ENCODE data around the gene SIGLEC1. TPM values are rescaled to one million over a fixed set of nuclear protein-coding genes. Genes with fewer than 3 reads are reported as not detected.

SIGLEC1 gene
- total RNA-seq, 1 experiment from 2014 or later = not detected

GRCh38 chr20:3714092-3714491, 1.7 kb upstream of the SIGLEC1 start:
- no peak overlapping the region for H3K4me3 Mint-ChIP-seq (ENCODE audit: unreplicated experiment)
- Histone ChIP-seq H3K4me1 (no peaks in the 10 kb centered on the region), H3K36me3 (ENCODE audit: control insufficient read depth, insufficient read depth, low read length) (no peaks in the 10 kb centered on the region), H3K27me3 (replicated peaks; ENCODE audit: control insufficient read depth, insufficient read depth, low read length) (no peaks in the 10 kb centered on the region), H3K9me3 (no peaks in the 10 kb centered on the region), H3K4me3 (ENCODE audit: low read depth, low read length) (no peak overlapping the region)
- DNase-seq = no peak
- TF ChIP-seq, protein P1, sequence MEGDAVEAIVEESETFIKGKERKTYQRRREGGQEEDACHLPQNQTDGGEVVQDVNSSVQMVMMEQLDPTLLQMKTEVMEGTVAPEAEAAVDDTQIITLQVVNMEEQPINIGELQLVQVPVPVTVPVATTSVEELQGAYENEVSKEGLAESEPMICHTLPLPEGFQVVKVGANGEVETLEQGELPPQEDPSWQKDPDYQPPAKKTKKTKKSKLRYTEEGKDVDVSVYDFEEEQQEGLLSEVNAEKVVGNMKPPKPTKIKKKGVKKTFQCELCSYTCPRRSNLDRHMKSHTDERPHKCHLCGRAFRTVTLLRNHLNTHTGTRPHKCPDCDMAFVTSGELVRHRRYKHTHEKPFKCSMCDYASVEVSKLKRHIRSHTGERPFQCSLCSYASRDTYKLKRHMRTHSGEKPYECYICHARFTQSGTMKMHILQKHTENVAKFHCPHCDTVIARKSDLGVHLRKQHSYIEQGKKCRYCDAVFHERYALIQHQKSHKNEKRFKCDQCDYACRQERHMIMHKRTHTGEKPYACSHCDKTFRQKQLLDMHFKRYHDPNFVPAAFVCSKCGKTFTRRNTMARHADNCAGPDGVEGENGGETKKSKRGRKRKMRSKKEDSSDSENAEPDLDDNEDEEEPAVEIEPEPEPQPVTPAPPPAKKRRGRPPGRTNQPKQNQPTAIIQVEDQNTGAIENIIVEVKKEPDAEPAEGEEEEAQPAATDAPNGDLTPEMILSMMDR (IDR thresholded peaks at IDR 0.05; ENCODE audit: insufficient read depth in 1 of 2, low read depth in 1 of 2, low read length in 1 of 2, severe bottlenecking in 1 of 2, unreplicated experiment in 1 of 2) = no peak
- intact Hi-C loops (cut with micrococcal nuclease; ENCODE audit: unreplicated experiment) = no loop called here
- ChIA-PET CTCF (interaction anchor here (0.6 kb wide), 1 partner anchor 170 kb away, joined by 3 read pairs; no protein-coding TSS in a partner anchor), POLR2A (no interaction called here)
- no peaks in the 10 kb centered on the region for H3K36me3 Mint-ChIP-seq (ENCODE audit: insufficient read depth, unreplicated experiment)
- H3K4me1 Mint-ChIP-seq (ENCODE audit: low read depth, unreplicated experiment) = no peaks in the 10 kb centered on the region
- no peaks in the 10 kb centered on the region for H3K27me3 Mint-ChIP-seq (ENCODE audit: insufficient read depth, unreplicated experiment)
- no peaks in the 10 kb centered on the region for H3K9me3 Mint-ChIP-seq (ENCODE audit: unreplicated experiment)
- BruUV-seq (replicated peaks) = no TSS peak
- H3K27ac Mint-ChIP-seq (ENCODE audit: unreplicated experiment) = no peak overlapping the region

DNA sequence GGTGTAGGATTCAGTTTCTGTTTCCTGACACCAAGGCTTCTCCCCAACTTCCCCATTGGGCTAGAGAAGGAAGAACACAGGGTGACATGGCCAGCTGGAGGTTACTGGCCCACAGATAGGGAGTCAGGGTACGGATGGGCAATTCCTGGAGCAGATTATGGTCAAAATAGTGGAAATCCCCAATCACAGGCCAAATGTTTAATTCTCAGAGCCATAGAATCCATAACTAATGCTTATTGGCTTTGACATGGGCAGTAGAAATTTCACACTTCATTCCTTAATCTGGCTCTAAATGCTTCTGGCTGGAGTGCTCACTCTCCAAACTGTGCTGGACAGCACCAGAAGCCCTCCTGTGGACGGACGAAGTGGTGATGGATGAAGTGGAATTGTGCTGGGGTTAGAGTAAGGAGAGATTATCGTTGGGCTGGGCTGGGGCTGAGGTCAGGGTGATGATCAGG, 887 bp downstream of the SIGLEC1 start:
- DNase-seq = no peak
- Mint-ChIP-seq H3K27ac (ENCODE audit: unreplicated experiment) (no peak overlapping the region), H3K4me1 (ENCODE audit: low read depth, unreplicated experiment) (no peaks in the 10 kb centered on the region), H3K9me3 (ENCODE audit: unreplicated experiment) (no peaks in the 10 kb centered on the region), H3K27me3 (ENCODE audit: insufficient read depth, unreplicated experiment) (peaks cover 5% of the 10 kb centered on the region), H3K36me3 (ENCODE audit: insufficient read depth, unreplicated experiment) (no peaks in the 10 kb centered on the region), H3K4me3 (ENCODE audit: unreplicated experiment) (no peak overlapping the region)
- Histone ChIP-seq H3K9me3 (no peaks in the 10 kb centered on the region), H3K36me3 (ENCODE audit: control insufficient read depth, insufficient read depth, low read length) (no peaks in the 10 kb centered on the region), H3K4me1 (no peaks in the 10 kb centered on the region), H3K4me3 (ENCODE audit: low read depth, low read length) (no peak overlapping the region), H3K27me3 (replicated peaks; ENCODE audit: control insufficient read depth, insufficient read depth, low read length) (no peaks in the 10 kb centered on the region)
- intact Hi-C loops (cut with micrococcal nuclease; ENCODE audit: unreplicated experiment) = loop anchor here (1.0 kb wide), 2 partner anchors 35 to 148 kb away; no protein-coding TSS in a partner anchor
- CTCF ChIA-PET = interaction anchor here (0.6 to 2.6 kb wide), 21 partner anchors 9 to 353 kb away, joined by 3 to 61 read pairs (median 5); partner anchors contain the start of genes ADISSP and HSPA12B
- POLR2A ChIA-PET = no interaction called here
- BruUV-seq (replicated peaks) = no TSS peak
- TF ChIP-seq, protein P1 (IDR thresholded peaks at IDR 0.05; ENCODE audit: insufficient read depth in 1 of 2, low read depth in 1 of 2, low read length in 1 of 2, severe bottlenecking in 1 of 2, unreplicated experiment in 1 of 2) = no peak

DNA sequence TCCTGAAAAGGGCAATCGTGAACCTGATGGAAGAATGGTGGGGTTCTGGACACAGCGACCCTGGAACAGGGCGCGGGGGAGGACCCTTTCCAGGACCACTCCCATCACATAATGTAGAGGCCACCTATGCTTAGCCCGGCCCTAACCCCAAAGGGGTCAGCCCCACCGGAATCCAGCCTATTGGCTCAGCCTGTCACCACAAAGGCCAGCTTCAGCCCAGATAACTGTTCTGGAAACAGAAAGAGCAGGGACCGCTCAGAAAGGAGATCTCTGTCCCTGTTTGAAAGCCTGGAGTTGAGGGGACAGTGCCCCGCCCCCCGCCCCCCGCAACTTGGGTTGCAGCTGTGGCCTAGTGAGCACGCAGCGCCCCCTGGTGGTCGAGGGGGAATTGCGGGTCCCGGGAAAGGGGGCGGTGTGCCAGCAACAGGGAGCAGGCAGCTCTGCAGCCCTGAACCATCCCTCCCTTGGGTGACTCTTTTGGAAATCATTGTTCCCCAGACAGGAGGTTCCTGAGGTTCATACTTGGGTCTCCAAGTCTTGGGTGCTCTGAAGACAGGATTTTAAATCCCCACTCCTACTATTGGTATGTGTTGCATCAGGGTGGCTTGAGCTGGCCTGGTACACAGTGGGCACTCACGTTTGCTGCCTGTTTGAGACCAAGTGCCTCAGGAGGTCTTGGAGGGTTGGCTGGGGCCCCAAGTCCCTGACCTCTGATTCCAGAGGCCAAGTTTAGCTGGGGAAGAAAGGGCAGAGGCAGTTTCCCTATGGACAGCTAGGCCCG, 1.5 kb downstream of the SIGLEC1 start:
- CTCF ChIA-PET = interaction anchor here (0.6 to 2.6 kb wide), 25 partner anchors 10 to 352 kb away, joined by 3 to 61 read pairs (median 5); partner anchors contain the start of genes ADAM33, ADISSP, HSPA12B and SPEF1
- H3K4me3 ChIP-seq (ENCODE audit: low read depth, low read length) = no peak overlapping the region
- Mint-ChIP-seq H3K27ac (ENCODE audit: unreplicated experiment) (no peak overlapping the region), H3K27me3 (ENCODE audit: insufficient read depth, unreplicated experiment) (peaks cover 5% of the 10 kb centered on the region), H3K4me3 (ENCODE audit: unreplicated experiment) (no peak overlapping the region), H3K9me3 (ENCODE audit: unreplicated experiment) (no peaks in the 10 kb centered on the region), H3K4me1 (ENCODE audit: low read depth, unreplicated experiment) (no peaks in the 10 kb centered on the region), H3K36me3 (ENCODE audit: insufficient read depth, unreplicated experiment) (no peaks in the 10 kb centered on the region)
- no TSS peak for BruUV-seq (replicated peaks)
- no peaks in the 10 kb centered on the region for H3K9me3 ChIP-seq
- DNase-seq = peak in 1 of 2 experiments; percentile 87
- H3K4me1 ChIP-seq = no peaks in the 10 kb centered on the region
- POLR2A ChIA-PET = no interaction called here
- intact Hi-C loops (cut with micrococcal nuclease; ENCODE audit: unreplicated experiment) = loop anchor here (1.0 kb wide), 2 partner anchors 35 to 148 kb away; no protein-coding TSS in a partner anchor
- TF ChIP-seq, protein P1 (IDR thresholded peaks at IDR 0.05; ENCODE audit: insufficient read depth in 1 of 2, low read depth in 1 of 2, low read length in 1 of 2, severe bottlenecking in 1 of 2, unreplicated experiment in 1 of 2) = peak; percentile 94 to 97
- no peaks in the 10 kb centered on the region for H3K36me3 ChIP-seq (ENCODE audit: control insufficient read depth, insufficient read depth, low read length)
- no peaks in the 10 kb centered on the region for H3K27me3 ChIP-seq (replicated peaks; ENCODE audit: control insufficient read depth, insufficient read depth, low read length)

Measured in Caco-2 (cell line).